ENCODE measurements around the gene NIPAL1.

The NIPAL1 gene

GRCh38 chr4:48065587-48066052 lies 49.0 kb downstream of the NIPAL1 start:
- no peak for DNase-seq (ENCODE audit: low read depth)

DNA sequence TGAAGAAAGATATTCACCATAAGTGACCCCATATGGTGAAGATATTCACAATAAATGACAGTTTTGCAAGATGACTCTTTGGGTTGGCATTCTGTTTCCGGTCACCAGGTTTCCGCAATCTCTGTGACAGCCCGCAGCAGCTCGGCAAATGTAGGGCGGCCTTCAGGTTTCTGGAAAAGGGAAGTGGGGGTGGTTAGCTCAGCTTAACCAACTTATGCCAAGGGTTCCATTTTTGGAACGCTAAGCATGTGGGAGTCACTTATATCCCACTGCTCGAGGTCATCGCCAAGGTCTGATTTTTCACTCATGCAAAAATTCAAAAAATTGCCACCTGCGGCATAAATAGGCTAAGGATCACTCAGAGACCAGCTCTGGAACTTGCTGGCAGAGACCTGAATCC lies 51.0 kb downstream of the NIPAL1 start:
- no peak for DNase-seq (ENCODE audit: low read depth)

DNA sequence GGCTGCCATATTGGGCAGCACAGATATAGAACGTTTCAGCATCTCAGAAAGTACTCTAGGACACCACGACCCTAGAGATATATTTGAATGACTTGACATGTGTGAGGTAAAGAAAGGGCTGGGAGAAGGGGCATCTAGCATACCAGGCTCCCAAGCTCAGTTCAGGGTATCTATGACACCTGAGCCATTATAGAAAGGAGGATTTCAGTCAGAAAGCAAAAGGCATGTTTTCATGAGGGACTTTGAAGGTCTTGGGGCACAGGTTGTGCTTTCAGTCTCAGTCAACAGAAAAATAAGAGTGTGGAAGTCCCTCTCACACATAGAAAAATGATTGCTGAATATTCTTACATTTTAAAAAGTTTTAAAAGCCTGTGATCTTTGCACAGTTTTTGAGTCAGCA lies 51.6 kb downstream of the NIPAL1 start:
- no peak for DNase-seq (ENCODE audit: low read depth)

GRCh38 chr4:48069026-48069425 lies 52.5 kb downstream of the NIPAL1 start:
- DNase-seq (ENCODE audit: low read depth) = no peak

GRCh38 chr4:48071191-48071590 lies 54.6 kb downstream of the NIPAL1 start:
- no peak for DNase-seq (ENCODE audit: low read depth)

DNA sequence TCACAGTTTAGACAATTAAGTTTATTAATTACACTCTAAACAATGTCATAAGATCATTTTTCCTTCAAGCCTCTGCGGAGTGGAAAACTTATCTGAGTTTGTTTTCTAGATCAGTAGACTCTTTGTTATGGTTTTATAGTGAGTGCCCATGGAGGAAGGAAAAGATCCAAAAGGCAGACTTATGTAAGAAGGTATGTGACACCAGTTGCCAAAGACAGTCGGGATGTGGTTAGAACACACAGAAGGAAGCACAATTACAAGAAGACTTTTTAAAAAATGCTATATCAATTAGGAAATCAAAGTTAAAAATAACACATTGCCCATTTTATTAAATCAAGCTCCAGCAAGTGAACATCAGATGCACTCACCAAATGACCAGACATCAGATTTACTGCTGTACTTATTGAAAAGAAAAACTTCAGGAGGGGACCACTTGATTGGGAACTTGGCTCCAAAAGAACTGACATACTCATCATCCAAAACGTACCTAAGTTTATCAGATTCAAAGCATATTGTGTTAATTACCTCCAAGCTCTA lies 57.1 kb downstream of the NIPAL1 start:
- no peak for DNase-seq (ENCODE audit: low read depth)

GRCh38 chr4:48074657-48075056 lies 58.1 kb downstream of the NIPAL1 start:
- DNase-seq (ENCODE audit: low read depth) = no peak

DNA sequence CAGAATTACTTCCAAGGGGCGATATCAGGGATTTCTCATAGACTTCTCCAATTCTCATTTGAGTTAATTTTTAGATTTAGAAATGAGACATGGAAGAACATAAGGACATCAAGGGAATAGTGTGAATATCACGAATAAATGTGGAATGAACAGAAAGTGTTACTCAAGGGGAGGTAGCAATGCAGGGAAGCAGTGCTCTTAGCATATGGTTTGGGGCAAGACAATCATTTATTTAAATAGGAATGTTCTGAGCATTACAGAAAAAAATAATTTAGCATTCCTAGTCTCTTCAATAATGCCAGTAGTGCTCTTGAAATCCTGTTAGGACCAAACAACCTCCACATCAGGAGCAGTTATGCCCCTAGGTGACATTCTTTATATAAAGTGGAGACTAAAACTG lies 61.9 kb downstream of the NIPAL1 start:
- DNase-seq (ENCODE audit: low read depth) = no peak

DNA sequence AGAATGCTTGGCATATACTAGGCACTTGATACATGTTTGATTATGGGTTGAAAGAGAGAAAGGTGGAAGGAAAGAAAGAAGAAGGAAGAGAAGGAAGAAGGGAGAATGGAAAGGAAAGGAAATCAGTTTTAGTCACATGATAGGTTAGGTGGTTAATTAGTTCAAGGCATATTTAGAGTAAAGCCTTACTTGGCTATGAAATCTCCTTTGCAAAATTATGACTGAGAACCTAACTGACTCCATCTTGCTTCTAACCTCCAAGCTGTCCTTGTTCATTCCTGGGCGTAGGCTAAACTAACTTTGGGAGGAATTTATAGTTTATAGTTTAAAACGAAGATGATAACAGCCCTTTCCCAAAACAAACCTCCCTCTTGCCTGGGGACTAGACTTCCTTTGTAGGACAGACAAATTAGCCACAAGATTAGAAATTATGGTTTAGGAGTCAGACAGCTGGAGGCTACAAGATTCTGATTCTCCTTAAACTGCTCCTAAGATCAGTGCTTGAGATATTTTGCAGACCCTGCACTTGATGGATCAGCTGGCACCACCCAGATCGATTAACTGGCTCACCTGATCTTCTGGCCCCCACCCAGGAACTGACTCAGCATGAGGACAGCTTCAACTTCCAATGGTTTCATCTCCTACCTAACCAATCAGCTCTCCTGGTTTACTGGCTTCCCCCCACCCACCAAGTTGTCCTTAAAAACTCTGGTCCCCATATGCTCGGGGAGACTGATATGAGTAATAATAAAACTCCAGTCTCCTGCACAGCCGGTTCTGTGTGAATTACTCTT lies 62.5 kb downstream of the NIPAL1 start:
- DNase-seq (ENCODE audit: low read depth) = no peak

DNA sequence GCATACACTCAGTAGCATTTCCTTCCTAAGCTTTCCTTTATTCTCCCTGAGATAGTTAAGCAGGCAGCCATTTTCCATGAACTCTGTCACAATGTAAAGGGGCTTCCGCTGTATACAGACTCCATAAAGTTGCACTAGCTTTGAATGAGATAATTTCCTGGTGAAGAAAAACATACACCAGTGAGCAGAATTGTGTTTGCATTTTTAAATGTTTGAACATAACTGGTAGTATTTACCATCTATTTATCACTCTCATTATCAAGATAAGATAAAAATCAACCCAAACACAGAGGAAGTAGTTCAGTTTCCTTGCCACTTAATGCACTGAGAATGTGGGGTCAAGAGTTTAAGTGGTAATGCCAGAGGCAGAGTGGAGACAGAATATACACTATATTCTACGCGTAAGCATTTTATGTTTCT lies 63.4 kb downstream of the NIPAL1 start:
- DNase-seq (ENCODE audit: low read depth) = no peak

DNA sequence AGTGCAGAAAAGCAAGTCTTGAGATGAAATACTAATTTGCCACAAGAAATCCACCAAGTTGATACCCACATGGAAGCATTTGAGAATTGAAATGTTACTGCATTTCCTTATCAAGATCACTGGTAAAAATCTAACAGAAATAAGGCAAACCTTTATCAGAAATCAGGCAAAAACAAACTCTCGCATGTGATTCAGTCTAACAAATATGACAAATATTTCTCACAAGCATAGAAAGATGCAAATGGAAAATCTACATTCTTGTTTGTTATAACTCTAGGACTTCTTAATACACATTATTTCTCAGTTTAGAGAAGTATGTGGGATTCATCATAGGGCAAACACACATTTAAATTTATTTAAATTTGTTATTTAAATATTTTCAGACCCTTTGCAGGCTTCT lies 64.6 kb downstream of the NIPAL1 start:
- DNase-seq (ENCODE audit: low read depth) = no peak

DNA sequence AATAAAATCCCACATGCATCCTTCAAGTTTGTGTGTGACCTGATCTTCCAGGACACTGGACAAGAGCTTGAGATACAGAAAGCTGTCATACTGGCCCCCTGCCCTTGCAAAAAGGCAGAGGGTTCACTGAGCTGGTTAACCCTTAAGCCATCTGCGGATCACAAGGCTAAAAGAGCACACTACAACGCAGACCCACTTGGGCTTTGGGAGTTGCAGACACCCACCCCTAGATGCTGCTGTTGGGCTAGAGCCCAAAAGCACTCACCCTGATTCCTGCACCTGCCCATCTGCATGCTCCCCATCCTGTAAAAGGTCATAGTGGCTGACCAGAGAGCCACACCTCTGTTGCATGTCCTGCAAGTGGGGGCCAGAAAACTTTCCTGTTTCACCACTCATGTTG lies 66.4 kb downstream of the NIPAL1 start:
- DNase-seq (ENCODE audit: low read depth) = no peak

- DNase-seq (ENCODE audit: low read depth) = no peak
Measured at GRCh38 chr4:48085821-48086589, 69.4 kb downstream of the NIPAL1 start.
